ENCODE measurements around the gene AKAP8L.

Gene AKAP8L

DNA sequence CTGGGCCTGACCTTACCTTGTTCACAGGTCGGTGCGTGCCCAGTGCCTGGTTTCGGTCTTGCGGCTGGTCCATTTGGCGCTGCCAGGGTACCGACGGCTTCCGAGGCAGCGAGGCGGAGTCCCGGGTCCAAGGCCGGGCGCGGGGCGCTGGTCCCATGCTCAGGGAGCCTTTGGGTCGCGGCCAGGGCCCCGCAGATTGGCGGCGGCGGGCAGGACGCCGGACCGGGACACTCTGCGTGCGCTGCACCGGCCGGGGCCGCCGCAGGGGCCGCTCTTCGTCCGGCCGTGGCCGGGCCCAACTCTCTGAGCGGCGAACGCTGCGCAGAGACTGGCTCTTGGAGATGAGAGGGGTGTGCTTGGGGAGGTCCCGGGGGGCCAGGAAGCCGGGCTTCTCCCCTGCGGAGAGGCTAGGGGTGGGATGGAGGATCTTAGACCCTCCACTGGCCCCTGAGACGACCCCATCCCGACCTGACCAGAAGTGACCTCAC lies 34.3 kb upstream of the AKAP8L start:
- TF ChIP-seq, protein P1, sequence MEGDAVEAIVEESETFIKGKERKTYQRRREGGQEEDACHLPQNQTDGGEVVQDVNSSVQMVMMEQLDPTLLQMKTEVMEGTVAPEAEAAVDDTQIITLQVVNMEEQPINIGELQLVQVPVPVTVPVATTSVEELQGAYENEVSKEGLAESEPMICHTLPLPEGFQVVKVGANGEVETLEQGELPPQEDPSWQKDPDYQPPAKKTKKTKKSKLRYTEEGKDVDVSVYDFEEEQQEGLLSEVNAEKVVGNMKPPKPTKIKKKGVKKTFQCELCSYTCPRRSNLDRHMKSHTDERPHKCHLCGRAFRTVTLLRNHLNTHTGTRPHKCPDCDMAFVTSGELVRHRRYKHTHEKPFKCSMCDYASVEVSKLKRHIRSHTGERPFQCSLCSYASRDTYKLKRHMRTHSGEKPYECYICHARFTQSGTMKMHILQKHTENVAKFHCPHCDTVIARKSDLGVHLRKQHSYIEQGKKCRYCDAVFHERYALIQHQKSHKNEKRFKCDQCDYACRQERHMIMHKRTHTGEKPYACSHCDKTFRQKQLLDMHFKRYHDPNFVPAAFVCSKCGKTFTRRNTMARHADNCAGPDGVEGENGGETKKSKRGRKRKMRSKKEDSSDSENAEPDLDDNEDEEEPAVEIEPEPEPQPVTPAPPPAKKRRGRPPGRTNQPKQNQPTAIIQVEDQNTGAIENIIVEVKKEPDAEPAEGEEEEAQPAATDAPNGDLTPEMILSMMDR (IDR thresholded peaks at IDR 0.05; ENCODE audit: low read depth, low read length) = peak; percentile 22; the same call in 1 of the 2 replicates
- H3K4me3 ChIP-seq (ENCODE audit: low read depth, low read length) = peak overlapping the region; percentile 49

DNA sequence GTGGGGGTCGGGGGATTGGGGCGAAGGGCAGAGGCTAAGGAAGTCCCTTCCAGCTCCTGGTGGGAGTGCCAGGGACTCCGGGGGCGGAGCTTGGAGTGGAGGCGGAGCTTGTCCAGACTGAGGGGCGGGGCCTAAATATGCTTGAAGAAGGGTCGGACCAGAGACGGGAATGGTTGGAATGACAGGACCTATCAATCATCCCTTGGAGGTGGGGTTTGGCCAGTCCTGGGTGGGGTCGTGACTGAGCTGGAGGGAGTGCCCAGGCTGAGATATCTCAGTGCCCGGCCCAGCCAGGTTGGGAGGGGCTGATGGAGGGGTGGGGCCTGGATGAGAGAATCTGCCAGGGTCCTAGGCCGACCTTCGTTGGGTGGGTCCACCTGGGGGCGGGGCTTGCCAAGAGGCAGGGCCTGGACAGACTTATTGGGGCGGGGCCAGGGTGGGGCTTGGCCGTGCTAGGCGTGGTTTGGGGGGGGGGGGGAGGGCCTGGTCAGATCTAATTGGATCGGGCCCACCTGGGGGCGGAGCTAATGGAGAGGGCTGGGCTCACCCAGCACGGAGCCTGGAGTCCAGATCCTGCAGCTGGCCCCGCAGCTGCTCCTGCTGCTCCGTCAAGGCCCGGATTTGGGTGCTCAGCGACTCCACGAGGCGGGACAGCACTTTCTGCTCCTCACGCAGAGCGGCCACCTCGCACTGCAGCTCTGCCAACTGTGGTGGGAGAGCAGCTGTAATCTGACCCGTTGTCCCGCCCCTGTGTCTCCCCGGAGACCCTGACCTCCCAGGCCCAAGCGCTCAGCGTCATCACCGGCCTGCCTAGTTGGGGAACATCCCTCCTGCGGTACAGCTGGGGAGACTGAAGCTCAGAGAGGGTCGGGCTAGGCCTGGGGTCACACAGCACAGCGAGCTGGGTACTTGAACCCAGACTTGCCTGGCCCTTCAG lies 33.6 kb upstream of the AKAP8L start:
- peak overlapping the region; percentile 49 for H3K4me3 ChIP-seq (ENCODE audit: low read depth, low read length)
- TF ChIP-seq, protein P1 (IDR thresholded peaks at IDR 0.05; ENCODE audit: low read depth, low read length) = no peak

DNA sequence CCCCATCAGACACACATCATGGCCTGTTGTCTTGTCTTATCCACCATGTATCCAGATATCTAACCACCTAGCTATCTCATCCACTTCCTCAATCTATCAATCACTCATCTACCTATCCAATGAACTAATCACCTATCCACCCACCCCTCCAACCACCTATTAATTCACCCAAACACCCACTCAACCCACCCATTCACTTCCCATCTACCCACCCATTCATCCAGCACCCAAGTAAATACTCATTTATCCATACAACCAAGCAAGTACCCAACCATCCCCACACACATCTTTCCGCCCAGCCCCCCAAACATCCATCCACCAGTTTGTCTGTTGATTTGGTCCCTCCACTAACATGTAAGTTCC lies 31.7 kb upstream of the AKAP8L start:
- TF ChIP-seq, protein P1 (IDR thresholded peaks at IDR 0.05; ENCODE audit: low read depth, low read length) = no peak
- H3K4me3 ChIP-seq (ENCODE audit: low read depth, low read length) = no peak overlapping the region

DNA sequence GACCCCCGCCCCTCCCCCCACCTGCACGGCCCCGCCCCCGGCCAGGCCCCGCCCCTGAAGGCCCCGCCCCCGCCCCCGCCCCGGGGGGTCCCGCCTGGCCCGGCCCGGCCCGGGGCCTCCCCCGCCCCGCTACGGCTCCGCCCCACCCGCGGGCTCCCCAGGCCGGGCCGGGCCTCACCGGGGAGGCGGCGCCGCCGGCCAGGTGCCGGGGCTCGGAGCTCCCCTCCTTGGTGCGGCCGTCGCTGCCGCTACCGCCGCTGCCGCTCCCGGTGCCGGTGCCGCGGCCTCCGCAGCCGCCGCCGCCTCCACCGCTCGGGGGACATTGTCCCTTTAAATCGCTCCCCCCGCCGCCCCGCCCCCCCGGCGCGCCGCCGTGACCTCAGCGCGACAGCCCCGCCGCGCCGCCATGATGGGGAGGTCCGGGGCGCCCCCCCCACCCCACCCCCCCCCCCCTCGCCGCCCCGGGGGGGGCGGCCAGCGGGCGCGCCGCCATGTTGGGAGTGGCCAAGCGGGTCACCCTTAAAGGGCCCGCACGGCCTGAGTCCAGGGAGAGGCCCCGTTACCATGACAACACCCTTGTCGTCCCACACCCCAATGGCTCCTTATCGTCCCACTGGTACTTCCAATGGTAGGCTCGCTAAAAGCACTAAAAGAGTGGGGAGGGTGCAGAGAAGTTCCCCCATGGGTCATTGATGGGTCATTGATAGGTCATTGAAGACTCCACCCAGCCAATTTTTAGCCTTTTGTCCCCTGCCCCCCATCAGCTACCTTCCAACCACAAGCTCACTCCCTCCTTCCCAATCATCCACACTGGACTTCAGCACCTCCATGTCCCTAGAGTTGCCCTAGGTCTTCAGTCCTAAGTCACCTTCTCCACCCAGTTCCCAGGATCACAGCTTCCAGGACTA lies 31.1 kb upstream of the AKAP8L start, which contains the start of gene WIZ:
TSS of gene WIZ (minus strand) at position 337 of the 908 bp plus-strand sequence. CDS start 1,649 bp downstream, outside the sequence.
- TF ChIP-seq, protein P1 (IDR thresholded peaks at IDR 0.05; ENCODE audit: low read depth, low read length) = no peak
- peak within 1 kb of the TSS; percentile 73 for H3K4me3 ChIP-seq (ENCODE audit: low read depth, low read length)

DNA sequence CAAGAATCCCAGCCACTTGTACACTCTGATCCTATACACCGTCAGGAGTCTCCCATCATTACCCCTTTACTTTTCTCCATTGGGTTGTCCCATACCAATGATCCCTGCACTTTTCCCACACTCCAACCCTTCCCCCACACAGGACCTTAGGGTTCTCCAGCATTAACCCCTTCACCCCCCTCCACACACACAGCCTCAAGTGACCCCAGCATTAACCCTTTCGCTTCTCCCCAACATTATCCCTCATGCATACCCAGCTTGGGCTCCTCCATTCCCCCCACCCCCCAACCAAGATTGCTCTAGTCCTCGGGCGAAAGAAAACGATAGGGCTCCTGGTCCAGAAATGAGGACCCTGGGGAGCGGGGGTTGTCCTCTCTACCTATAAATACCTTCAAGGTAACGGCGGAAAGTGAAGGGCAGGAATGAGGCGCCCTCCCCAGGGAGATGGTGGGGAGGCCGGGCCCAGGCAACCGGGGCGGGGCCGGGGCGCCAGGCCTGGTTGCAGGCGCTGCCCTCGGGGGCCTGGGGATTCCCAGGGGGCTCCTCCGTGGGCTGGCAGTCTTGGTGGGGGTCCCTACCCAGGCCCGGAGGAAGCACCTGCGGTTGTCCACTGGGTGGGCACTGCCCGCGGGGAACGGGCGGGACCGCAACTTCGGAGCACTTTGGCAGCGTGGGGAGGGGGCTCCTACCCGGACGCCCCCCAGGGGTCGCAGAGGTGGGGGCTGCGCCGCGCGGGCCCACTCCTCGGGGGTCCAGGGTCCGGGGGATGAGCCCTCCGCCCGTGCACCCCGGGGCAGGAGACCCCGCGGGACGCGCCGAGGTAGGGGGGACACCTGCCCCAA lies 30.2 kb upstream of the AKAP8L start:
- TF ChIP-seq, protein P1 (IDR thresholded peaks at IDR 0.05; ENCODE audit: low read depth, low read length) = no peak
- peak overlapping the region; percentile 73 for H3K4me3 ChIP-seq (ENCODE audit: low read depth, low read length)

DNA sequence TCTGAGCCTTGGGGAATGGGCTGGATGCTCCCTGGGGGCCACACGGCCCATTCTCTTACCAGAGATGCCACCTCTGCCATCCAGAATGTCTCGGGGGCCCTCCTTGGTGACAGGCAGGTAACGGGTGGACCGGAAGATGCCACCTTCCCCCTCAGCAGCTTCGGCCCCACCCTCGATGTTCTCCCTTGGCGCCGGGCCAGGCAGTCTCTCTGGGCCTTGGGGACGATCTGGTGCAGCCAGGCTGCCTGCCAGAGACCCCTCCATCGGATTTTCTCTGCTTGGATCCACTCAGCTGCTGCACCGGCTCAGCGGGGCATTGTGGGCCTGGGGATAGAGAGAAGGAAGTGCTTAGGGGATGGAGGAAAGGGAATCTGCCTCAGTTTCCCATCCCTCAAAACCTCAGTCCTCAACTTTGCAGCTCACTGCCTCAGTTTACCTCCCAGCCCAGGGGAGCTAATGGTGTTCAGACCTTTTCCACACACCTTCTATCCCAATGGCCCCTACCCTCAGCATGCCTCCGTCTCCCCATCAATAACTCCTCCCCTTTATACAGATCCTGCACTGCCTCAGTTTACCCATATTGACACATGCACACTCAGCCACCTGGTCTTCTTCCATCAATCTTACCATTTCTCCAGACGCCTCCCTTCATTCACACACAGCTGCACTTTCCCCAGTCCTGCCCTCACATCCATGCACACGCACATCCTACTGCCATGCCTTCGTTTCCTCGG lies 29.4 kb upstream of the AKAP8L start:
- H3K4me3 ChIP-seq (ENCODE audit: low read depth, low read length) = no peak overlapping the region
- TF ChIP-seq, protein P1 (IDR thresholded peaks at IDR 0.05; ENCODE audit: low read depth, low read length) = no peak
